Glomerular visceral epithelial cell (primary cell): ENCODE data around the gene SCN9A.

Experiments
- DNase-seq: peaks from one replicate; pipeline ENCODE4 v3.0.0-alpha.2; 2016; ENCODE audit errors: extremely low spot score

The SCN9A gene

GRCh38 chr2:166180951-166181812 lies 194.6 kb downstream of the SCN9A start:
- DNase-seq: peak; percentile 67

GRCh38 chr2:166179201-166179600 lies 196.5 kb downstream of the SCN9A start:
- DNase-seq: no peak

GRCh38 chr2:166173263-166173662 lies 202.5 kb downstream of the SCN9A start:
- DNase-seq: no peak

- no peak for DNase-seq
Observed at GRCh38 chr2:166171216-166171615, 204.5 kb downstream of the SCN9A start.

GRCh38 chr2:166170356-166170755 lies 205.4 kb downstream of the SCN9A start:
- peak; percentile 27 for DNase-seq

- DNase-seq: peak; percentile 16
Observed at GRCh38 chr2:166167449-166167848, 208.3 kb downstream of the SCN9A start.

- DNase-seq: no peak
Observed at GRCh38 chr2:166163775-166164174, 212.0 kb downstream of the SCN9A start.

- DNase-seq: no peak
Observed at GRCh38 chr2:166158546-166158945, 217.2 kb downstream of the SCN9A start.

- no peak for DNase-seq
Observed at GRCh38 chr2:166157578-166157977, 218.2 kb downstream of the SCN9A start.

GRCh38 chr2:166156985-166157490 lies 218.7 kb downstream of the SCN9A start:
- DNase-seq: no peak

- no peak for DNase-seq
Observed at GRCh38 chr2:166155589-166155988, 220.2 kb downstream of the SCN9A start.

- no peak for DNase-seq
Observed at GRCh38 chr2:166154685-166155338, 220.9 kb downstream of the SCN9A start.

- no peak for DNase-seq
Observed at GRCh38 chr2:166152064-166152463, 223.7 kb downstream of the SCN9A start.

- no peak for DNase-seq
Observed at GRCh38 chr2:166148500-166149400, 227.0 kb downstream of the SCN9A start.

- DNase-seq: no peak
Observed at GRCh38 chr2:166147883-166148282, 227.9 kb downstream of the SCN9A start.
